GM21526 (cell line): ENCODE results near the gene SEPTIN1.
"Not testable (repeated sequence)": the region's sequence is repeated elsewhere in the genome, so short reads cannot be mapped to it uniquely, and the experiment has no call there.

Source experiments
- ATAC-seq: cut with Tn5 transposase; IDR thresholded peaks from one replicate; pipeline ENCODE4 v1.9.1; 2021; ENCODE audit warnings: moderate library complexity; ENCODE audit not compliant: unreplicated experiment, low FRiP score

The SEPTIN1 gene

GRCh38 chr16:30346286-30346685 lies 36.1 kb downstream of the SEPTIN1 start:
- no peak for ATAC-seq

- not testable (repeated sequence) for ATAC-seq
Observed at GRCh38 chr16:30343491-30343820, 38.9 kb downstream of the SEPTIN1 start.

GRCh38 chr16:30342751-30343490 lies 39.4 kb downstream of the SEPTIN1 start:
- no peak for ATAC-seq

GRCh38 chr16:30341971-30342370 lies 40.4 kb downstream of the SEPTIN1 start:
- not testable (repeated sequence) for ATAC-seq

- ATAC-seq = no peak
Observed at GRCh38 chr16:30340621-30341020, 41.7 kb downstream of the SEPTIN1 start.

GRCh38 chr16:30338715-30339114 lies 43.6 kb downstream of the SEPTIN1 start:
- ATAC-seq = not testable (repeated sequence)

GRCh38 chr16:30337964-30338357 lies 44.4 kb downstream of the SEPTIN1 start:
- not testable (repeated sequence) for ATAC-seq

GRCh38 chr16:30335598-30336474 lies 46.5 kb downstream of the SEPTIN1 start:
- no peak for ATAC-seq

GRCh38 chr16:30335028-30335597 lies 47.2 kb downstream of the SEPTIN1 start:
- peak; percentile 68 for ATAC-seq

- peak; percentile 84 for ATAC-seq
Observed at GRCh38 chr16:30334473-30334989, 47.8 kb downstream of the SEPTIN1 start.
